HT1080 (cell line): Measurements from ENCODE around the gene TK2. TPM values are rescaled to one million over a fixed set of nuclear protein-coding genes. Genes with fewer than 3 reads are reported as not detected.
"Not testable (repeated sequence)": the region's sequence is repeated elsewhere in the genome, so short reads cannot be mapped to it uniquely, and the experiment has no call there.

ENCODE experiments used
- DNase-seq: peaks from one replicate; pipeline ENCODE4 v3.0.0-alpha.2; 2015; ENCODE audit warnings: low read depth
- total RNA-seq: library from RNA; depleted of rRNA; stranded (reverse); fragments of >200 nt; shearing (Covaris generic); gene quantifications from 2 replicates; pipeline ENCODE4 v1.2.3, GENCODE V29; 2014

Gene TK2
- total RNA-seq, 1 experiment from 2014 or later: 10.5 TPM

- DNase-seq: no peak
These were observed 28.6 kb downstream of the TK2 start for GRCh38 chr16:66521252-66521713.

- DNase-seq: no peak
These were observed 29.3 kb downstream of the TK2 start for GRCh38 chr16:66520406-66521170.

- no peak for DNase-seq
These were observed 30.2 kb downstream of the TK2 start for GRCh38 chr16:66519482-66520373.

GRCh38 chr16:66517586-66518263, 32.2 kb downstream of the TK2 start:
- DNase-seq: no peak

GRCh38 chr16:66516808-66517585, 32.9 kb downstream of the TK2 start:
- peak; percentile 98 for DNase-seq

GRCh38 chr16:66516509-66516807, 33.5 kb downstream of the TK2 start:
- no peak for DNase-seq

- peak; percentile 25 for DNase-seq
These were observed 34.1 kb downstream of the TK2 start for GRCh38 chr16:66515596-66516508.

GRCh38 chr16:66514980-66515595, 34.8 kb downstream of the TK2 start:
- not testable (repeated sequence) for DNase-seq

- not testable (repeated sequence) for DNase-seq
These were observed 35.5 kb downstream of the TK2 start for GRCh38 chr16:66514391-66514790.

GRCh38 chr16:66513111-66513723, 36.7 kb downstream of the TK2 start:
- DNase-seq: no peak

GRCh38 chr16:66512272-66513110, 37.4 kb downstream of the TK2 start:
- DNase-seq: no peak

- peak; percentile 50 for DNase-seq
These were observed 38.2 kb downstream of the TK2 start for GRCh38 chr16:66511602-66512271.

- DNase-seq: no peak
These were observed 39.0 kb downstream of the TK2 start for GRCh38 chr16:66510711-66511601.

- DNase-seq: no peak
These were observed 39.6 kb downstream of the TK2 start for GRCh38 chr16:66510298-66510697.

- no peak for DNase-seq
These were observed 40.3 kb downstream of the TK2 start for GRCh38 chr16:66509576-66509975.

GRCh38 chr16:66508914-66509496, 40.9 kb downstream of the TK2 start:
- DNase-seq: no peak
